Neural cell (in vitro differentiated cells): ENCODE measurements around the gene CYP26A1. TPM values are rescaled to one million over a fixed set of nuclear protein-coding genes. Genes with fewer than 3 reads are reported as not detected.

ENCODE experiments used
- H2AFZ ChIP-seq: fragments of 200-600, 300-800 bp; sonication (generic), shearing (Covaris generic); 2 replicates; pipeline ENCODE4 v1.6.0; 2014; ENCODE audit warnings: low read depth, mild to moderate bottlenecking, antibody characterized with exemption, low read length, moderate library complexity
- H3F3A ChIP-seq: fragments of 200-600 bp; shearing (Covaris generic); 2 replicates; pipeline ENCODE4 v1.6.1; 2016; ENCODE audit warnings: mild to moderate bottlenecking, moderate library complexity, mixed read lengths, antibody characterized with exemption, low read length; ENCODE audit not compliant: insufficient read depth, poor library complexity, severe bottlenecking
- H3K27ac ChIP-seq: fragments of 200-600, 300-800 bp; sonication (generic), shearing (Covaris generic); 2 replicates; pipeline ENCODE4 v1.5.1; 2014; ENCODE audit warnings: mild to moderate bottlenecking, low read length, moderate library complexity
- H3K27me3 ChIP-seq: fragments of 300-800, 200-600 bp; sonication (generic), shearing (Covaris generic); 2 replicates; pipeline ENCODE4 v1.6.0; 2014; ENCODE audit warnings: mild to moderate bottlenecking, low read depth, low read length, moderate library complexity; ENCODE audit not compliant: insufficient read depth
- H3K36me3 ChIP-seq: fragments of 300-800, 200-600 bp; sonication (generic), shearing (Covaris generic); 2 replicates; pipeline ENCODE4 v1.5.1; 2014; ENCODE audit warnings: mild to moderate bottlenecking, antibody characterized with exemption, low read length, moderate library complexity; ENCODE audit not compliant: insufficient read depth
- H3K4me2 ChIP-seq: fragments of 300-800, 200-600 bp; sonication (generic), shearing (Covaris generic); 2 replicates; pipeline ENCODE4 v1.6.0; 2014; ENCODE audit warnings: mild to moderate bottlenecking, low read length
- H3K4me3 ChIP-seq: fragments of 300-800, 200-600 bp; sonication (generic), shearing (Covaris generic); 2 replicates; pipeline ENCODE4 v1.5.1; 2014; ENCODE audit warnings: mild to moderate bottlenecking, low read length, moderate library complexity
- H3K79me2 ChIP-seq: fragments of 200-600 bp; shearing (Covaris generic); replicated peaks from 2 replicates; pipeline ENCODE4 v1.6.0; 2014; ENCODE audit warnings: mild to moderate bottlenecking, low read length, moderate library complexity; ENCODE audit not compliant: insufficient read depth
- H3K9ac ChIP-seq: fragments of 300-800, 200-600 bp; sonication (generic), shearing (Covaris generic); 2 replicates; pipeline ENCODE4 v1.6.1; 2016; ENCODE audit warnings: mild to moderate bottlenecking, low read length, mixed read lengths
- H3K9me2 ChIP-seq: fragments of 200-600 bp; shearing (Covaris generic); 2 replicates; pipeline ENCODE4 v1.6.1; 2016; ENCODE audit warnings: mild to moderate bottlenecking, low read length, mixed read lengths; ENCODE audit not compliant: insufficient read depth
- H3K9me3 ChIP-seq: fragments of 200-600, 300-800 bp; sonication (generic), shearing (Covaris generic); 2 replicates; pipeline ENCODE4 v1.6.1; 2016; ENCODE audit warnings: mild to moderate bottlenecking, mixed run types, low read length, moderate library complexity, mixed read lengths
- H4K20me1 ChIP-seq: fragments of 200-600 bp; shearing (Covaris generic); 2 replicates; pipeline ENCODE4 v1.6.1; 2016; ENCODE audit warnings: mild to moderate bottlenecking, mixed run types; ENCODE audit not compliant: insufficient read depth
- EP300 ChIP-seq: fragments of 450-650 bp; conservative IDR thresholded peaks from 2 replicates; pipeline ENCODE4 v1.6.1; 2014; ENCODE audit warnings: antibody characterized with exemption, mild to moderate bottlenecking, moderate library complexity; ENCODE audit not compliant: poor library complexity, severe bottlenecking
- EZH2 ChIP-seq: fragments of 200-600, 300-800 bp; shearing (Covaris generic), sonication (generic); IDR thresholded peaks from 2 replicates; pipeline ENCODE4 v1.6.1; 2014; ENCODE audit warnings: antibody characterized with exemption, low read length, borderline replicate concordance, mild to moderate bottlenecking; ENCODE audit not compliant: insufficient read depth, poor library complexity, severe bottlenecking
- MXI1 ChIP-seq: fragments of 450-650 bp; conservative IDR thresholded peaks from 2 replicates; pipeline ENCODE4 v1.6.1; 2014; ENCODE audit warnings: antibody characterized with exemption, mild to moderate bottlenecking; ENCODE audit not compliant: poor library complexity, severe bottlenecking
- POLR2AphosphoS5 ChIP-seq: IDR thresholded peaks from 2 replicates; pipeline ENCODE4 v1.6.1; 2012
- RAD21 ChIP-seq: fragments of 450-650 bp; conservative IDR thresholded peaks from 2 replicates; pipeline ENCODE4 v1.6.1; 2014; ENCODE audit warnings: antibody characterized with exemption, mild to moderate bottlenecking, moderate library complexity
- SMC3 ChIP-seq: fragments of 450-650 bp; conservative IDR thresholded peaks from 2 replicates; pipeline ENCODE4 v1.6.1; 2014; ENCODE audit warnings: antibody characterized with exemption, mild to moderate bottlenecking, moderate library complexity; ENCODE audit not compliant: poor library complexity
- TAF1 ChIP-seq: IDR thresholded peaks from 2 replicates; pipeline ENCODE4 v1.6.1; 2012; ENCODE audit warnings: low read depth
- polyA plus RNA-seq: library from polyadenylated mRNA; depleted of rRNA; stranded (reverse); fragments of >200 nt; gene quantifications from 2 replicates; pipeline ENCODE4 v1.2.3, GENCODE V29; 2014
- TF ChIP-seq, protein P1 (sequence below): IDR thresholded peaks from 2 replicates; pipeline ENCODE4 v1.6.1; 2012; ENCODE audit warnings: borderline replicate concordance
- TF ChIP-seq, protein P2 (sequence below): fragments of 450-650 bp; IDR thresholded peaks from 2 replicates; pipeline ENCODE4 v1.5.1; 2014; ENCODE audit warnings: antibody characterized with exemption, mild to moderate bottlenecking, moderate library complexity; ENCODE audit not compliant: poor library complexity, severe bottlenecking

Gene CYP26A1
- polyA plus RNA-seq, 1 donor from 2014 or later, result 0.77 TPM

DNA sequence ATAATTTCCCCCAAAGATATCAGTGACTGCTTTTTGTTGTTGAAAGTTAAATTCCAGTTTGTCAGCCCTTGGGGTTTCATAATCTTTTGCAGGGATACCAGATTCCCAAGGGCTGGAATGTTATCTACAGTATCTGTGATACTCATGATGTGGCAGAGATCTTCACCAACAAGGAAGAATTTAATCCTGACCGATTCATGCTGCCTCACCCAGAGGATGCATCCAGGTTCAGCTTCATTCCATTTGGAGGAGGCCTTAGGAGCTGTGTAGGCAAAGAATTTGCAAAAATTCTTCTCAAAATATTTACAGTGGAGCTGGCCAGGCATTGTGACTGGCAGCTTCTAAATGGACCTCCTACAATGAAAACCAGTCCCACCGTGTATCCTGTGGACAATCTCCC, 3.2 kb downstream of the CYP26A1 start:
- Histone ChIP-seq H4K20me1 (no peaks in the 10 kb centered on the region), H3F3A (no peaks in the 10 kb centered on the region), H3K9me2 (no peaks in the 10 kb centered on the region), H2AFZ (no peak overlapping the region), H3K4me2 (no peak overlapping the region), H3K9ac (no peak overlapping the region), H3K4me3 (no peak overlapping the region), H3K27me3 (peaks cover 71% of the 10 kb centered on the region), H3K36me3 (no peaks in the 10 kb centered on the region), H3K27ac (no peak overlapping the region), H3K9me3 (no peaks in the 10 kb centered on the region), H3K79me2 (no peaks in the 10 kb centered on the region)
- TF ChIP-seq MXI1, result no peak
- TF ChIP-seq SMC3, result no peak
- TF ChIP-seq POLR2AphosphoS5, result no peak
- TF ChIP-seq, protein P1, sequence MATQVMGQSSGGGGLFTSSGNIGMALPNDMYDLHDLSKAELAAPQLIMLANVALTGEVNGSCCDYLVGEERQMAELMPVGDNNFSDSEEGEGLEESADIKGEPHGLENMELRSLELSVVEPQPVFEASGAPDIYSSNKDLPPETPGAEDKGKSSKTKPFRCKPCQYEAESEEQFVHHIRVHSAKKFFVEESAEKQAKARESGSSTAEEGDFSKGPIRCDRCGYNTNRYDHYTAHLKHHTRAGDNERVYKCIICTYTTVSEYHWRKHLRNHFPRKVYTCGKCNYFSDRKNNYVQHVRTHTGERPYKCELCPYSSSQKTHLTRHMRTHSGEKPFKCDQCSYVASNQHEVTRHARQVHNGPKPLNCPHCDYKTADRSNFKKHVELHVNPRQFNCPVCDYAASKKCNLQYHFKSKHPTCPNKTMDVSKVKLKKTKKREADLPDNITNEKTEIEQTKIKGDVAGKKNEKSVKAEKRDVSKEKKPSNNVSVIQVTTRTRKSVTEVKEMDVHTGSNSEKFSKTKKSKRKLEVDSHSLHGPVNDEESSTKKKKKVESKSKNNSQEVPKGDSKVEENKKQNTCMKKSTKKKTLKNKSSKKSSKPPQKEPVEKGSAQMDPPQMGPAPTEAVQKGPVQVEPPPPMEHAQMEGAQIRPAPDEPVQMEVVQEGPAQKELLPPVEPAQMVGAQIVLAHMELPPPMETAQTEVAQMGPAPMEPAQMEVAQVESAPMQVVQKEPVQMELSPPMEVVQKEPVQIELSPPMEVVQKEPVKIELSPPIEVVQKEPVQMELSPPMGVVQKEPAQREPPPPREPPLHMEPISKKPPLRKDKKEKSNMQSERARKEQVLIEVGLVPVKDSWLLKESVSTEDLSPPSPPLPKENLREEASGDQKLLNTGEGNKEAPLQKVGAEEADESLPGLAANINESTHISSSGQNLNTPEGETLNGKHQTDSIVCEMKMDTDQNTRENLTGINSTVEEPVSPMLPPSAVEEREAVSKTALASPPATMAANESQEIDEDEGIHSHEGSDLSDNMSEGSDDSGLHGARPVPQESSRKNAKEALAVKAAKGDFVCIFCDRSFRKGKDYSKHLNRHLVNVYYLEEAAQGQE, result no peak
- TF ChIP-seq, protein P2, sequence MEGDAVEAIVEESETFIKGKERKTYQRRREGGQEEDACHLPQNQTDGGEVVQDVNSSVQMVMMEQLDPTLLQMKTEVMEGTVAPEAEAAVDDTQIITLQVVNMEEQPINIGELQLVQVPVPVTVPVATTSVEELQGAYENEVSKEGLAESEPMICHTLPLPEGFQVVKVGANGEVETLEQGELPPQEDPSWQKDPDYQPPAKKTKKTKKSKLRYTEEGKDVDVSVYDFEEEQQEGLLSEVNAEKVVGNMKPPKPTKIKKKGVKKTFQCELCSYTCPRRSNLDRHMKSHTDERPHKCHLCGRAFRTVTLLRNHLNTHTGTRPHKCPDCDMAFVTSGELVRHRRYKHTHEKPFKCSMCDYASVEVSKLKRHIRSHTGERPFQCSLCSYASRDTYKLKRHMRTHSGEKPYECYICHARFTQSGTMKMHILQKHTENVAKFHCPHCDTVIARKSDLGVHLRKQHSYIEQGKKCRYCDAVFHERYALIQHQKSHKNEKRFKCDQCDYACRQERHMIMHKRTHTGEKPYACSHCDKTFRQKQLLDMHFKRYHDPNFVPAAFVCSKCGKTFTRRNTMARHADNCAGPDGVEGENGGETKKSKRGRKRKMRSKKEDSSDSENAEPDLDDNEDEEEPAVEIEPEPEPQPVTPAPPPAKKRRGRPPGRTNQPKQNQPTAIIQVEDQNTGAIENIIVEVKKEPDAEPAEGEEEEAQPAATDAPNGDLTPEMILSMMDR, result no peak
- no peak for TF ChIP-seq EZH2
- TF ChIP-seq EP300, result no peak
- TF ChIP-seq RAD21, result no peak
- no peak for TF ChIP-seq TAF1

DNA sequence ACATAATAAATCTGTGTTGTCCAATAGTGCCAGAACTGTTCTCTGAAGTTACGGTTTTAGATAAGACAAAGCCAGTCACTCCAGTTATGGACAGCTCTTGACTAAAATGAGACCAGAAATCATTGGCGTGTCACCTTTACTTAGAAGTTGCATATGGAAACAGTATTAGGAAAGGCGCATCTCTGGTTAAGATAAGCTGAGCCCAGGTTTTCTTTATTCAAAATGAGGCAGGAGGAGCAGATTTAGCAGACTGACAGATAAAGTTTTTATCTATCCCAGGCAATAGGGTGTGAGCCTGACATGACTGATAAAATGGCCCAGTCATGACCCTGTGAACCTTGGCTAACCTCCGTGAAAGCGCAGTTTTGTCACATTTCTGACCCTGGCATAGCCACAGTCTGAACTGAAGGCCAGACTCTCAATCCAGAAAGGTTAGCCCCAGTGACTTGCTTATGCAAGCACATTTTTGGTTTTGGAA, 4.2 kb downstream of the CYP26A1 start:
- H3K27me3 ChIP-seq, result peaks cover 61% of the 10 kb centered on the region
- no peak overlapping the region for H3K9ac ChIP-seq
- H3K4me3 ChIP-seq, result no peak overlapping the region
- H4K20me1 ChIP-seq, result no peaks in the 10 kb centered on the region
- TF ChIP-seq TAF1 (no peak), EZH2 (no peak), RAD21 (no peak), EP300 (no peak), SMC3 (no peak), MXI1 (no peak), POLR2AphosphoS5 (no peak)
- TF ChIP-seq, protein P1, result no peak
- TF ChIP-seq, protein P2, result no peak
- no peak overlapping the region for H2AFZ ChIP-seq
- H3K79me2 ChIP-seq, result no peaks in the 10 kb centered on the region
- no peak overlapping the region for H3K4me2 ChIP-seq
- no peaks in the 10 kb centered on the region for H3K9me3 ChIP-seq
- H3K27ac ChIP-seq, result no peak overlapping the region
- H3K36me3 ChIP-seq, result no peaks in the 10 kb centered on the region
- H3F3A ChIP-seq, result no peaks in the 10 kb centered on the region
- H3K9me2 ChIP-seq, result no peaks in the 10 kb centered on the region
